ENCODE data around the gene DIPK1A.

DNA sequence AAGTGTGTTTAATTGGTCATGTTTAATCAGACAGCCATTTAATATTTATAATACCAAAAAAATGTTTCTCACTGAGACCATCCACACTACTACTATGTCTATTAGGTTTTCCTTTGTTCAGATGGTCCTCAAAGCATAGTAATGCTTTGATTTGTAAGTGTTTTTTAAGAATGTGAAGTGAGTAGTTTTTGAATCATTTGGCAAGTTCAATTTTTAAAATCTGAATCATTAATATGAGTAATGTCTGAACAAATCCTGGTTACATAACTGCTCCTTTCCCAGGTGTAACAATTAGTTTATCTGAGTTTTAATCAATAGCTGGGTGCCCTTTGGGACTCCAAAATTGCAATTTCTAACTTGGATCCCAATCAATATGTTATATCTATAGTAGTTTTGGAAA lies 152.9 kb downstream of the DIPK1A start:
- TF ChIP-seq, protein P1, sequence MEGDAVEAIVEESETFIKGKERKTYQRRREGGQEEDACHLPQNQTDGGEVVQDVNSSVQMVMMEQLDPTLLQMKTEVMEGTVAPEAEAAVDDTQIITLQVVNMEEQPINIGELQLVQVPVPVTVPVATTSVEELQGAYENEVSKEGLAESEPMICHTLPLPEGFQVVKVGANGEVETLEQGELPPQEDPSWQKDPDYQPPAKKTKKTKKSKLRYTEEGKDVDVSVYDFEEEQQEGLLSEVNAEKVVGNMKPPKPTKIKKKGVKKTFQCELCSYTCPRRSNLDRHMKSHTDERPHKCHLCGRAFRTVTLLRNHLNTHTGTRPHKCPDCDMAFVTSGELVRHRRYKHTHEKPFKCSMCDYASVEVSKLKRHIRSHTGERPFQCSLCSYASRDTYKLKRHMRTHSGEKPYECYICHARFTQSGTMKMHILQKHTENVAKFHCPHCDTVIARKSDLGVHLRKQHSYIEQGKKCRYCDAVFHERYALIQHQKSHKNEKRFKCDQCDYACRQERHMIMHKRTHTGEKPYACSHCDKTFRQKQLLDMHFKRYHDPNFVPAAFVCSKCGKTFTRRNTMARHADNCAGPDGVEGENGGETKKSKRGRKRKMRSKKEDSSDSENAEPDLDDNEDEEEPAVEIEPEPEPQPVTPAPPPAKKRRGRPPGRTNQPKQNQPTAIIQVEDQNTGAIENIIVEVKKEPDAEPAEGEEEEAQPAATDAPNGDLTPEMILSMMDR (conservative IDR thresholded peaks at IDR 0.05 in 1 of 2, IDR thresholded peaks at IDR 0.05 in 1 of 2; ENCODE audit: low read depth in 1 of 2, low read length in 2 of 2) = no peak
- no peak for TF ChIP-seq EZH2 (IDR thresholded peaks at IDR 0.05; ENCODE audit: low read length, missing control alignments)

All from fibroblast of lung (primary cell).